Naive B cell (primary cell): Measurements from ENCODE around the gene GNAQ. TPM values are rescaled to one million over a fixed set of nuclear protein-coding genes. Genes with fewer than 3 reads are reported as not detected.

ENCODE experiments used
- ATAC-seq, 2 donors: fragments of 150-1000 bp; cut with Tn5 transposase; 2 replicates each; pipeline ENCODE4 v1.10.0; 2021; ENCODE audit warnings: low read depth in 2 of 2, mild to moderate bottlenecking in 2 of 2, moderate library complexity in 2 of 2
- DNase-seq: peaks from one replicate; pipeline ENCODE4 v3.0.0; 2022
- H3K27ac Mint-ChIP-seq, 6 donors: one replicate each; pipeline ENCODE4 v1.8.0; 2020 to 2022; ENCODE audit warnings: mild to moderate bottlenecking in 6 of 6, mixed read lengths in 6 of 6, moderate library complexity in 5 of 6, inconsistent platforms in 2 of 6
- H3K27me3 Mint-ChIP-seq, 3 donors: one replicate each; pipeline ENCODE4 v1.8.0; 2021 to 2022; ENCODE audit warnings: mixed read lengths in 3 of 3, mild to moderate bottlenecking in 1 of 3
- H3K36me3 Mint-ChIP-seq, 2 donors: one replicate each; pipeline ENCODE4 v1.8.0; 2020 to 2022; ENCODE audit warnings: mixed read lengths in 2 of 2, inconsistent platforms in 1 of 2, mild to moderate bottlenecking in 1 of 2
- H3K4me1 Mint-ChIP-seq, 3 donors: one replicate each; pipeline ENCODE4 v1.8.0; 2020 to 2022; ENCODE audit warnings: mixed read lengths in 3 of 3, inconsistent platforms in 1 of 3, mild to moderate bottlenecking in 1 of 3, moderate library complexity in 1 of 3
- H3K4me3 Mint-ChIP-seq, 8 donors: one replicate each; pipeline ENCODE4 v1.8.0; 2020 to 2022; ENCODE audit warnings: mild to moderate bottlenecking in 8 of 8, mixed read lengths in 8 of 8, moderate library complexity in 8 of 8, inconsistent platforms in 2 of 8
- H3K9me3 Mint-ChIP-seq, 7 donors: one replicate each; pipeline ENCODE4 v1.8.0; 2020 to 2022; ENCODE audit warnings: mixed read lengths in 7 of 7, mild to moderate bottlenecking in 5 of 7, inconsistent platforms in 2 of 7, moderate library complexity in 1 of 7
- polyA plus RNA-seq, 6 donors: library from polyadenylated mRNA; unstranded; fragments of 300-500 nt; fragmentation: Illumina TruSeq; gene quantifications; one replicate each; pipeline ENCODE4 v1.2.3, GENCODE V29; 2021; ENCODE audit warnings: low read depth in 6 of 6

GNAQ gene
- polyA plus RNA-seq, 6 donors from 2014 or later = 0.04 to 0.44 (median 0.23) TPM; not detected in 1

DNA sequence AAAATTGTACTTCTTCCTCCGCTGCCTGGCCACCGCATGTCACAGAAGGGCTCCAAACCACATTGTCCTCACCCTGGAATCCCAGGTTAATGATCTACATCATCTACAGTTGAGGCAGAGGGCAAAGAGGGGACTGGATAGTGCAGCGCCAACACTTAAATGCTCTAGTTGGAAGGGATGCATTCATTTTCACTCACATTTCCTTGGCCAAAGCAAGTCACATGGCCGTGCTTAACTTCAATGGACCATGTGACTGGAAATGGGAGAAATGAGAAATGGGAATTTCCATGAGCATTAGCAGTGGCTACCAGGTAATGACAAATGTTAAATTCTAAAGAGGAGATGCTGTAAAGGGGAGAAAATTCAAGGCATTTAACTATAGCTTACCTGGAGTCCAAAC is 13.3 kb upstream of the GNAQ start:
- no peaks in the 10 kb centered on the region for H3K9me3 Mint-ChIP-seq
- no peaks in the 10 kb centered on the region for H3K4me1 Mint-ChIP-seq
- H3K36me3 Mint-ChIP-seq = no peaks in the 10 kb centered on the region
- H3K4me3 Mint-ChIP-seq = no peak overlapping the region
- no peak for DNase-seq
- H3K27me3 Mint-ChIP-seq = peaks cover 19 to 47% (median 31%) of the 10 kb centered on the region in 3 donors
- no peak overlapping the region for H3K27ac Mint-ChIP-seq
- ATAC-seq = no peak

DNA sequence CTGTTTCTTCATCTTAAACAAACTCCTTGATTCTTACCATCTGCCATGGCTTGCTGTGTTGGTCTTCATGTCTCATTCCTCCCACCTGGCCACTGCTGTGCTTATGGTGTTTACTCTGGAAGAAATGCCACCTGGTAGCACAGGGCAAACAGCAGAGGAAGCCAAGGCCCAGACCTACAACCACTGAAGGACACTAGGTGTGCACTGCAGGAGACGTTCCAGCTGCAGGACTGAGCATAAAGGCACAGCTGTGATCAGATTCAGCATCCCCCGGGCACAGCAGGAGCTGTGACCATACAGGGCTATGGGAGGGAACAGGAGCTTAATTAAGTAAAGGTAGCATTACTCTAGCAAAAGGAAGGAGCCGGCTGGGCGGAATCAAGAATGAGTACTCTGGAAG is 12.6 kb upstream of the GNAQ start:
- no peaks in the 10 kb centered on the region for H3K9me3 Mint-ChIP-seq
- H3K27ac Mint-ChIP-seq = no peak overlapping the region
- H3K27me3 Mint-ChIP-seq = peaks cover 12 to 42% (median 31%) of the 10 kb centered on the region in 3 donors
- H3K4me1 Mint-ChIP-seq = no peaks in the 10 kb centered on the region
- DNase-seq (no peak), ATAC-seq (no peak)
- no peak overlapping the region for H3K4me3 Mint-ChIP-seq
- H3K36me3 Mint-ChIP-seq = no peaks in the 10 kb centered on the region

DNA sequence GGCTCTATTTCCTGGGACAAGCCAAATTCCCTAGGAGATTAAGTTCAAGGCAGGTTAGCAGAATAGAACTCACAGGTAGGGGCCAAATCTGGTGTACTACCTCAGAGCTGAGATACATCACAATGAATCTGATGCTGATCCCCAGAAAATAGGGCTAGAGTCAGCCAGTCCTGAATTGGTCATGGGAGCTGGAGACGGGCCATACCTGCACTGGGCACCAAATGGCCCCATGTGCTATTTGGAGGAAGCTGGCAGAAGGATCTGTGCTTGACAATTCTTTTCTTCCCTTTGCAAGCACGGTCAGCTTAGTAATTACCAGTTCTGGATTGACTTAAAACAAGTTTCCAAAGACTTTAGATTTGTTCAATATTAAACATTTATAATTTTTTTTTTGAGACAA is 10.4 kb upstream of the GNAQ start:
- H3K4me3 Mint-ChIP-seq = no peak overlapping the region
- peaks cover 16 to 38% (median 31%) of the 10 kb centered on the region in 3 donors for H3K27me3 Mint-ChIP-seq
- DNase-seq = no peak
- H3K27ac Mint-ChIP-seq = no peak overlapping the region
- no peak for ATAC-seq
- H3K9me3 Mint-ChIP-seq = no peaks in the 10 kb centered on the region
- H3K4me1 Mint-ChIP-seq = no peaks in the 10 kb centered on the region
- no peaks in the 10 kb centered on the region for H3K36me3 Mint-ChIP-seq

DNA sequence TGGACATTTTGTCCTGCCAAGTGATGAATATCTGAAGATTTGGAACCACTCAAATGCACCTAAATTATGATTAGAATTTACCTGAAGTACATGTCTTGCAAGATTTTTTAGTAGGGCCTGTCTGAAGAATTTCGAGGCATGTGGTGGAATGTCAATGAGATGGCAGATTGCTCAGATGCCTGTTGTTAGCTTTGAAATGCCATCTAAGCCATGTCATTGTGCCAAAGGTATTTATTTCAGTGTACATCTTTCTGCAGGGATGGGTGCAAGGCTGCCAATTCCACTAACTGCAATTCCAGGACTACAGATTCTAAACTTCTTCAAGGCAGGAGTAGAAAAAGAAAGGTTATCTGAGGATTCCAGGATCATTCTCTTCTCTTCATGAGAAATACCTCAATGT is 9.1 kb upstream of the GNAQ start:
- H3K4me3 Mint-ChIP-seq = no peak overlapping the region
- no peaks in the 10 kb centered on the region for H3K36me3 Mint-ChIP-seq
- DNase-seq (no peak), ATAC-seq (no peak)
- H3K4me1 Mint-ChIP-seq = no peaks in the 10 kb centered on the region
- H3K27me3 Mint-ChIP-seq = peaks cover 20 to 48% (median 39%) of the 10 kb centered on the region in 3 donors
- no peaks in the 10 kb centered on the region for H3K9me3 Mint-ChIP-seq
- H3K27ac Mint-ChIP-seq = no peak overlapping the region

DNA sequence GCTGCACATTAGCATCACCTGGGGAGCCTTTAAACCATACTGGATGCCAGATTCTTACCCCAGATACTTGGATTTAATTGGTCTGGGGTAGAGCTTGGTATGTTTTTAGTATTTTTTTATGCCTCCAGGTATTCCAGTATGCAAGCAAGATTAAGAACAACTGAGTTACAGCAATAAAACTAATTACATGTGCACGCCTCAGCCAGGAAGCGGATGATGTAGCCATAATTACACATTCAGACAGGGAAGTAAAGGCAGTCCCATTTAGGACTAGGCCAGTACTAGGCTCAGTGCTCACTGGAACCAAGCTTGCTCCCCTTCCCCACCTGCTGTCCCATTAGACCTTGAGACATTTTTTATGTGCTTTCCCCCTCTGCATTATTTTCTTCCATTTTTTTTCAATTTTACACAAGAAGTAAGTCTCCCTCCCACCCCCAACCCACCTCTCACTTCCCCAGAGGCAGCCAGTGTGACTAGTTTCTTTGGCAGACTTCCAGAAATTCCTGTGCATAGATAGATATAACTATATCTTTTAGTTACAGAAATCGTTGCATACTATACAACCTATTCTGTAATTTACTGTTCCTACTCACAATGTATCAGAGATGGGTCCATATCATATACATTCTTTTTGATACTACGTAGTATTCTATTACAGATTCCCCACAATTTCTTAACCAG is 7.1 kb upstream of the GNAQ start:
- Mint-ChIP-seq H3K4me3 (no peak overlapping the region), H3K36me3 (no peaks in the 10 kb centered on the region), H3K27me3 (peaks cover 34 to 55% (median 43%) of the 10 kb centered on the region in 3 donors), H3K9me3 (no peaks in the 10 kb centered on the region), H3K27ac (no peak overlapping the region), H3K4me1 (no peaks in the 10 kb centered on the region)
- DNase-seq (no peak), ATAC-seq (no peak)

DNA sequence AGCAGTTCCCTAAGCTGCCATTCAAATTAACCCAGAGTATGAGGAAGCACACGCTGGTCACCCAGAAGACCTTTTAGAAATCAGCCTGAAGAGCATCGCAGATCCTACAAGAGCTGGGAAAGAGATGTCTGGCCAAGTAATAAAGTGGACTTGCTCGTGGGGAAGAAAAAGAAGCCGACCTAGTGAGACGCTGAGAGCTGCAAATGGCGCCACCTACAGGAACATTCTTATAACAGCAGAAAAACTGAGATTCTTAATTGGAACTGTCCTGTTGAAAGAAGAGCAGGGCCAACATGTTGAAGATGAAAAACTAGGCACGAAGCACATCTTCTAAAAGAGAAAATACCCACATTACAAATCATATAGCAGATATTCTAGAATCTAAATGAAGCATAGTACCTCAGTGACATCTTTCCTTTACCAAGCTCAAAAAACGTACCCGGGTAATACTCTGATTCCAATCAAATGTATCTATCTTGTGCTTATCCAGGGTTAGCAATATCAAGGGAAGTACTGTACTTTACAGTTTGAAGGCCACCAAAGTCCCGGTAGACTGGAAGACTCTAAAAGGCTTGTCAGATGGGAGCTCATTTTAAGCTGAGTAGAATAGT is 3.9 kb upstream of the GNAQ start:
- H3K9me3 Mint-ChIP-seq = peaks cover 0 to 10% (median 0%) of the 10 kb centered on the region in 7 donors
- ATAC-seq (peak in 1 of 2 donors; percentile 24), DNase-seq (peak; percentile 30)
- no peak overlapping the region for H3K27ac Mint-ChIP-seq
- peaks cover 41 to 52% (median 51%) of the 10 kb centered on the region in 3 donors for H3K27me3 Mint-ChIP-seq
- peak overlapping the region in 1 of 8 donors; percentile 5 for H3K4me3 Mint-ChIP-seq
- no peaks in the 10 kb centered on the region for H3K36me3 Mint-ChIP-seq
- peaks cover 12 to 14% (median 14%) of the 10 kb centered on the region in 3 donors for H3K4me1 Mint-ChIP-seq

DNA sequence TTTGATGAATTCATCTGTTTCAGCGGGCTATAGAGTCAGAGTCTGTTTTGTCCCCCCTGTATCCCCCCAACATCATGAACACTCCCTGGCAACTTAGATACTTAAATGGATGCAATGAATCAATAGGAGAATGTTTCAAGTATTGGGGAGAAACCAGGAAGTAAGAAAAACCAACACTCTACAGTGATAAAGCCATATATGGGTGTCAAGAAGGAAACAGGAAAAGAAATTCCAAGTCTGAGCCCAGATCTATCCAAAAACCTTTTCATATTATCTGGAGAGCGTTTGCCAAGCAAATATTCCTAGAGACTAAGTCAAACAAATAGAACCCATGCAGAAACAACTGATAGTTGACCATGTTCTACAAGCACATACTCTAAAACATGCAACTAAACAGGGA is 2.3 kb upstream of the GNAQ start:
- peak overlapping the region in 1 of 8 donors; percentile 85 for H3K4me3 Mint-ChIP-seq
- H3K27ac Mint-ChIP-seq = no peak overlapping the region
- H3K27me3 Mint-ChIP-seq = peaks cover 55 to 66% (median 63%) of the 10 kb centered on the region in 3 donors
- no peak for DNase-seq
- ATAC-seq = no peak
- no peaks in the 10 kb centered on the region for H3K36me3 Mint-ChIP-seq
- peaks cover 20 to 23% (median 22%) of the 10 kb centered on the region in 3 donors for H3K4me1 Mint-ChIP-seq
- H3K9me3 Mint-ChIP-seq = peaks cover 0 to 10% (median 0%) of the 10 kb centered on the region in 7 donors

DNA sequence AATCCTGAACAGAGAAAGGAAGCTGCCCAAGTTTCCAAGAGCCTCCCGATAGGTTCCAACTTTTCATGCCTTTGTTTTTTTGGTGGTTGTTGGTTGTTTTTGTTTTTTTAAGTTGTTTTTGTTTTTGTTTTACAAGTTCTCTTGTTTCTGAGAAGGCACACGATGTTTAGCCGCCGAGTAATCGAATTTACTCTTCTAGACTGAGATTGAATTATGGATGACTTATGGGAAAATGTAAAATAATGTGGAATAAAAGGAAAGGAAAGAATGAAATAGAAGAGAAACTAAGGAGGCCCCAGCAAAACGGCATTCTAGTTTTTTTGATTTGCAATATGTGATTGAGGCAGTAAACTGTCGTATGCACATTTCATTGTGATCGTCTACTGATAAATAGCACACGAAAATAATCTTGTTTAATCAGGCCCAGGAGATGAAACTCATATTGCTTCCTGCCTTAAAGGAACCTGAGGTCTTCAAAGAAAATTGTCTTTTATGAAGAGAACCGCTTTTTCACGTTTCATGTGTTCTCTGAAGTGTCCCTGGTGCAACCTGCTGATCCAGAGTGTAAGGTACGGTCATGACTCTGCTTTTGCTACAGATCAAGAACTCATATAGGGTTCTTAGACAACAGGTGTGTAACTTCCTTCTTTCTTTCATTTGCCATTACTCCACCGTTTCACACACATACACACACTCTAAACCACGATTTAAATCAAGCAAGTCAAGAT is 1.3 kb upstream of the GNAQ start:
- no peaks in the 10 kb centered on the region for H3K36me3 Mint-ChIP-seq
- H3K9me3 Mint-ChIP-seq = peaks cover 0 to 10% (median 0%) of the 10 kb centered on the region in 7 donors
- peaks cover 20 to 23% (median 22%) of the 10 kb centered on the region in 3 donors for H3K4me1 Mint-ChIP-seq
- ATAC-seq = peak; percentile 44 to 48
- H3K27ac Mint-ChIP-seq = no peak overlapping the region
- peaks cover 54 to 72% (median 67%) of the 10 kb centered on the region in 3 donors for H3K27me3 Mint-ChIP-seq
- peak overlapping the region; percentile 73 to 94 (median 88) for H3K4me3 Mint-ChIP-seq
- peak; percentile 27 for DNase-seq

DNA sequence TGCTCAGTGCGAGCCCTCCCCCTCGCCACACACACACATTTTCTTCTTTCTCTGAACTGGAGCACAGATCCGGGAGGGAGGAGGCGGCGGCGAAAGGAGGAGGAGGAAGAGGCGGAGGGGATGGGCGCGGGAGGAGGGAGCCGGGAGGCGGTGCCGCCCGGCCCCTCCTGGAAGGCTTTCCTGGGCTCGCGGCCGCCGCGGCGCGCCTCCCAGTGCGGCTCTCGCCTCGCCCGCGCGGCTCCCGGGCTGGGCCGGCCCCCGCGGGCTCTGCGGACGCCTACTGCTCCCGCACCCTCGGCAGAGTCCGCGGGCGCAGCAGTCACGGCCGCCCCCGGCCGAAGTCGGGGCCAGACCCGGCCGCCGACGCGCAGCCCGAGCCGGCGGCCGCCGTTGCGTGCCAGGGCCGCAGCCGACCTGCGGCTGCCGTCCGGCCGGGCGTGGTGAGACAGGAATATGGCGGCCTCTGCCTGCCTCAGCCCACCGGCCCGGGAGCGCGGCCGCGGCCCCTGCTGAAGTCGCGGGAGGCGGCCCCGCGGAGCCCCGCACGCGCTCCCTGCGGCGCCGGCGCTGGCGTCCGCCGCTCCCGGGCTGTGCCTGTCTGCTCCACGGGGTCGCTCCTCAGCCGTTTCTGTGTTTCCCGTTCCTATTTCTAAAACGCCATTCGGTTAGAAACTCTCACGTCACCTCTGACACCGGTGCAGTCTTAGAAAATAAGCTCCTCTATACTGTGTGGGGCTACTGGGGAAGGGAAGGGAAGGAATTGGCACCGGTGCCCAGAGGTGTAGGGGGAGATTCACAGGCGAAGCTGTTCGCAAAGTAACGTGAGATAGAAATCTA is 500 bp upstream of the GNAQ start:
- H3K4me3 Mint-ChIP-seq = peak overlapping the region; percentile 83 to 94 (median 88)
- ATAC-seq (peak; percentile 18 to 35), DNase-seq (peak; percentile 17)
- H3K9me3 Mint-ChIP-seq = peaks cover 0 to 10% (median 0%) of the 10 kb centered on the region in 7 donors
- H3K27me3 Mint-ChIP-seq = peaks cover 54 to 72% (median 66%) of the 10 kb centered on the region in 3 donors
- H3K36me3 Mint-ChIP-seq = no peaks in the 10 kb centered on the region
- peak overlapping the region in 3 of 6 donors; percentile 39 to 92 (median 74) for H3K27ac Mint-ChIP-seq
- H3K4me1 Mint-ChIP-seq = peaks cover 20 to 23% (median 22%) of the 10 kb centered on the region in 3 donors

DNA sequence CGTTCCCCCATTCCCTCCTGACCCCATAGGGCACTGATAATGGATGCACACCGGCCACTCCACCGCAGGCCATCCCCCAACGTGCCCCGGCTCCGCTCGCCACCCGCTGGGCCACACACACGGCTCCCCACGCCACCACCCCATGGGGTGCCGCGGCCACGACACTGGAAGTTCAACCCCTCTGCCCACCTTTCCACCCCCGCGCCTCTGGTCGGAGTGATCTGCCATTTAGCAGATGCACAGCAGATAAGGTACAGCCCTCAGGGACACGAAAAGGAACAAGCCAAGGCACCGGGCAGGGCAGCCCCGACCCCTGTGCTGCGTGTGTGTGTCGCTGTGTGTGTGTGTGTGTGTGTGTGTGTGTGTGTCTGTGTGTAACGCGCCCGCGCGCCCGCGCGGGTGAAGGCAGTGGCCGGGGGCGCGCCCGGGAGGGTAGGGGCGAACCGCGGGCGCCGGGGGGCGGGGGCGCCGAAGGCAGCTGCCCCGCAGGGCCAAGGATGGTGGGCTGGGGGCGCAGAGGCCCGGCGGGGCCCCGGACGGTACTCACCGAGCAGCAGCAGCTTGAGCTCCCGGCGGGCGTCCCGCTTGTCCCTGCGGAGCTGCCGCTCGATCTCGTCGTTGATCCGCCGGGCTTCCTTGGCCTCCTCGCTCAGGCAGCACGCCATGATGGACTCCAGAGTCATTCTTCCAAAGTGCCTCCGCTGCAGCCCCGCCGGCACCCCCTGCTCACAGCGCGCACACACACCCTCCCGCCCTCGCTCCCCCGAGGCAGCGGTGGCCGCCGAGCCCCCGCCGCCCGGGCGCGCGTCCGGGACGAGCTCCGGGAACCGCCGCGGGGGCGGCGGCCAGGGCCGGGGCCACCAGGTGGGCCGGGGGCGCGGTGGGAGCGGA is 813 bp downstream of the GNAQ start:
- Mint-ChIP-seq H3K27ac (peak overlapping the region in 2 of 6 donors; percentile 23 to 32), H3K9me3 (peaks cover 0 to 10% (median 0%) of the 10 kb centered on the region in 7 donors), H3K4me3 (peak overlapping the region; percentile 72 to 87 (median 84)), H3K27me3 (peaks cover 55 to 68% (median 55%) of the 10 kb centered on the region in 3 donors), H3K36me3 (no peaks in the 10 kb centered on the region), H3K4me1 (peaks cover 20 to 23% (median 22%) of the 10 kb centered on the region in 3 donors)
- DNase-seq (peak; percentile 14), ATAC-seq (peak; percentile 20 to 24)

DNA sequence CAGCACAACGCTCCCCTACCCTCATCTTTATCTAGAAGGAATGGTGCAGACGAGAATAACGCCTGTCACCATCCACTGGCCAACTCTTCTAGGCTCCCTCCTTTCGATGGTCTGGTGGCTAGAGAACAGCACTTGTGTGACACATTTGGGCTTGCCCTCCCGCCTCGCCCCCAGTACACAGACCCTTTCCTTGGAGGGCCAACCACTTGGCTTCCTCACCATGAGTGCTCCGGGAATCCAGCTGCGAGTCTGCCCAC is 1.4 kb downstream of the GNAQ start:
- H3K9me3 Mint-ChIP-seq = peaks cover 0 to 10% (median 0%) of the 10 kb centered on the region in 7 donors
- H3K27me3 Mint-ChIP-seq = peaks cover 50 to 68% (median 50%) of the 10 kb centered on the region in 3 donors
- no peak for ATAC-seq
- DNase-seq = no peak
- peaks cover 20 to 23% (median 22%) of the 10 kb centered on the region in 3 donors for H3K4me1 Mint-ChIP-seq
- peak overlapping the region; percentile 72 to 87 (median 84) for H3K4me3 Mint-ChIP-seq
- H3K27ac Mint-ChIP-seq = peak overlapping the region in 2 of 6 donors; percentile 23 to 32
- no peaks in the 10 kb centered on the region for H3K36me3 Mint-ChIP-seq
